ENCODE results near the gene EMID1. TPM values are rescaled to one million over a fixed set of nuclear protein-coding genes. Genes with fewer than 3 reads are reported as not detected.
"Not testable (repeated sequence)": the region's sequence is repeated elsewhere in the genome, so short reads cannot be mapped to it uniquely, and the experiment has no call there.

EMID1 gene
- total RNA-seq, 2 experiments from 2014 or later = 0.14 TPM; not detected in 1

DNA sequence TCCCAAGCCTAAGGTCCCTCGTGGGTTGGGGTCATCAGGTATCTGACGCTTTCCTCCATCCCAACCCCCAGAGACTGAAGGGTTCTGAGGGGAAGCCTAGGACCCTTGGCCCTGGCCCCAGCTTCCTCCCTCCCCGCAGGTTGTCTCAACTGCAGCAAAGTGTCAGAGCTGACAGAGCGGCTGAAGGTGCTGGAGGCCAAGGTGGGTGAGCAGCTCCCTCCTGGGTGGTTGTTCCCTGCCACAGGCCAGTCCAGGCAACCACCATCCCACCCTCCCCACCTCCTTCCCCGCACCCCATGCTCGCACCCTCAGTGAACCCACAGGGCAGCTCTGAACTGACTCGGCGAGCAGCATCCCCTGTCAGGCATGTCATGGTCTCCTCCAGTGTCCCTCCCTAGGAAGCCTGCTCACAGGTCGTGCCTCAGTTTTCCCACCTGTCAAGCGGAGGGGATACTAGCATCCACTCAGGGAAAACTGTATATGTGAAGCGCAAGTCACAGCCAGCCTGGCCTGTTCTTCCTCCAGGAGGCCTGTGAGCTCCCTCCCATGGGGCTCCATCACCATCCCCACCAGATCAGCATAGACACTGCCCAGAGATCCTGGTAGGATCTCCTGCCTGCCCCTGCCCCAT, 20.8 kb downstream of the EMID1 start:
- Mint-ChIP-seq H3K4me3 (no peak overlapping the region), H3K36me3 (ENCODE audit: low read depth) (no peaks in the 10 kb centered on the region), H3K27ac (no peak overlapping the region), H3K27me3 (no peaks in the 10 kb centered on the region), H3K4me1 (ENCODE audit: low read depth) (no peaks in the 10 kb centered on the region), H3K9me3 (no peaks in the 10 kb centered on the region)
- CTCF ChIA-PET = no interaction called here
- no peak for ATAC-seq
- intact Hi-C loops (cut with micrococcal nuclease) = no loop called here
- no peak for DNase-seq
- TF ChIP-seq, protein P1, sequence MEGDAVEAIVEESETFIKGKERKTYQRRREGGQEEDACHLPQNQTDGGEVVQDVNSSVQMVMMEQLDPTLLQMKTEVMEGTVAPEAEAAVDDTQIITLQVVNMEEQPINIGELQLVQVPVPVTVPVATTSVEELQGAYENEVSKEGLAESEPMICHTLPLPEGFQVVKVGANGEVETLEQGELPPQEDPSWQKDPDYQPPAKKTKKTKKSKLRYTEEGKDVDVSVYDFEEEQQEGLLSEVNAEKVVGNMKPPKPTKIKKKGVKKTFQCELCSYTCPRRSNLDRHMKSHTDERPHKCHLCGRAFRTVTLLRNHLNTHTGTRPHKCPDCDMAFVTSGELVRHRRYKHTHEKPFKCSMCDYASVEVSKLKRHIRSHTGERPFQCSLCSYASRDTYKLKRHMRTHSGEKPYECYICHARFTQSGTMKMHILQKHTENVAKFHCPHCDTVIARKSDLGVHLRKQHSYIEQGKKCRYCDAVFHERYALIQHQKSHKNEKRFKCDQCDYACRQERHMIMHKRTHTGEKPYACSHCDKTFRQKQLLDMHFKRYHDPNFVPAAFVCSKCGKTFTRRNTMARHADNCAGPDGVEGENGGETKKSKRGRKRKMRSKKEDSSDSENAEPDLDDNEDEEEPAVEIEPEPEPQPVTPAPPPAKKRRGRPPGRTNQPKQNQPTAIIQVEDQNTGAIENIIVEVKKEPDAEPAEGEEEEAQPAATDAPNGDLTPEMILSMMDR (IDR thresholded peaks at IDR 0.05) = no peak
- POLR2A ChIA-PET = no interaction called here

DNA sequence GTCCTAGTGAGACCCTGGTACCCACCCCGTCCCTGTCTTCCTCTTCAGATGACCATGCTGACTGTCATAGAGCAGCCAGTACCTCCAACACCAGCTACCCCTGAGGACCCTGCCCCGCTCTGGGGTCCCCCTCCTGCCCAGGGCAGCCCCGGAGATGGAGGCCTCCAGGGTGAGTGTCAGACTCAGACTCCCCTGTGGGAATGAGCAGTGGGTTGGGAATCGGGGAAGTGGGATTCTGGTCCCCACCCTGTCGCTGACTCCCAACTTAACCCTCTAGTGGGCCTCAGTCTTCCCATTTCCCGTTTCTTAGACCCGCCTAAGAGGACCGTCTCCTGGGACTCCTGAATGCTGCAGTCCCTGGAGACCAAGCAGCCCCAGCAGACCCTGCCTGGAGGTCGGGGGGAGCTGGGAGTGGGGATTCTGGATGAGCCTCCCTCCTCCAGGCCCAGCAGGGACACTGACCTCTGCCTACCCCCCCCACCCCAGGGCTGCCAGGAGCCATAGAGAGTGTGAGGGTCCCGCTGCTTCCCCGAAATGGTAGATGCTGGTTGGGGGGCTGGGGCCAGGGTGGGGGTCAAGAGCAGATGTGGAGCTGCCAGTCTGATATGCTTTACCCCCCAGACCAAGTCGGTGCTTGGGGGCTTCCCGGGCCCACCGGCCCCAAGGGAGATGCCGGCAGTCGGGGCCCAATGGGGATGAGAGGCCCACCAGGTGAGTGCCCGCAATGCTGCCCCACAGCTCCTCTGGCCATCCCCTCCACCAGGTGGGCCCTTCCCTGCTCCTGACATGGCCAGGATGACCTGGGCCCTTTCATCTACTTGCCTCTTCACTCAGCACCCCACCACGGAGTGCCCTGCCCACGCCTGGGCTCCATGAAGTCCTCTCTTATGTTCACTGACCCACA, 25.5 kb downstream of the EMID1 start:
- Mint-ChIP-seq H3K27ac (no peak overlapping the region), H3K27me3 (no peaks in the 10 kb centered on the region), H3K4me1 (ENCODE audit: low read depth) (no peaks in the 10 kb centered on the region), H3K9me3 (no peaks in the 10 kb centered on the region), H3K36me3 (ENCODE audit: low read depth) (no peaks in the 10 kb centered on the region), H3K4me3 (no peak overlapping the region)
- TF ChIP-seq, protein P1 (IDR thresholded peaks at IDR 0.05) = no peak
- ChIA-PET CTCF (interaction anchor here (0.6 to 2.5 kb wide), 3 partner anchors 14 to 961 kb away, joined by 3 to 14 read pairs (median 3); no protein-coding TSS in a partner anchor), POLR2A (no interaction called here)
- intact Hi-C loops (cut with micrococcal nuclease) = no loop called here
- DNase-seq = no peak
- no peak for ATAC-seq

DNA sequence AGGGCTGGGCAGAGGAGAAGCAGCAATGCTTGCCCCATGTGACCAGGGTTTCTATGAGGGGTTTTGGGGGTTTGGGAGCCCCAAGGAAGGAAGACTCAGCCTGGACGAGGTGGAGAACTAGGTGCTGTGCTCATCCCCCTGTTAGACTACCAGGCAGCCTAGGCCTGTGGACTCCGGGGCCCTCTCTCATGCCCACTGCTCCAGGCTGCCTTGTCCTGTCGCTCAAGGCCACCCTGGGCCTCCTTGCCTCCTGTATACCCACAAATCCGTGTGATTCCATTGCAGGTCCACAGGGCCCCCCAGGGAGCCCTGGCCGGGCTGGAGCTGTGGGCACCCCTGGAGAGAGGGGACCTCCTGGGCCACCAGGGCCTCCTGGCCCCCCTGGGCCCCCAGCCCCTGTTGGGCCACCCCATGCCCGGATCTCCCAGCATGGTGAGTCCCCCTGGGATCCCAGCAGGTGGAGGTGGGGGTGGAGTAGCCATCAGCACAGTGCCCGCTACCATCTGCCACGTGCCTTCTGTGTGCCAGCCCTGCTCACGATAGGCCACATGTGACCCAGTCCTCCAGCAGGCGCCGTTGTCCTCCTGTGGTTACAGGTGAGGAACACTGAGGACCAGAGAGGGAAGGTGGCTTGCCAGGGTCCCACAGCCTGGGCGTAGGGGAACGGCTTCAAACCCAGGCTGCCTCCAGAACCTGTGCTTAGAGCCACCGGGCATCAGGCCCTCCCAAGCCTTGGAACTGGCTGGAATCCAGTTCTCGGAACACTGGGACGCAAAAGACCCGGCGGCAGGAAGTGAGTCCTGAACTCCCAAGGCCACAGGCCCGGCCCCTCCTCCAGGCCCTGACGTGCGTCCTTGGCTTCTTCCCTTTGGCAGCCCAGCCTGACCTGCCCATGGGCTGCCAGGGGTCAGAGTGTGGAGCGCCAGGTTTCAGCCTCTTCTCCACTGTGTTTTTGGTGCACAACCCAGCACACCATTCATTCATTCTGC, 26.6 kb downstream of the EMID1 start:
- DNase-seq = no peak
- no peak overlapping the region for H3K27ac Mint-ChIP-seq
- intact Hi-C loops (cut with micrococcal nuclease) = no loop called here
- no peaks in the 10 kb centered on the region for H3K9me3 Mint-ChIP-seq
- TF ChIP-seq, protein P1 (IDR thresholded peaks at IDR 0.05) = no peak
- no peaks in the 10 kb centered on the region for H3K27me3 Mint-ChIP-seq
- no peaks in the 10 kb centered on the region for H3K36me3 Mint-ChIP-seq (ENCODE audit: low read depth)
- no peaks in the 10 kb centered on the region for H3K4me1 Mint-ChIP-seq (ENCODE audit: low read depth)
- ChIA-PET POLR2A (no interaction called here), CTCF (interaction anchor here (0.6 kb wide), 1 partner anchor 962 kb away, joined by 3 read pairs; no protein-coding TSS in a partner anchor)
- no peak for ATAC-seq
- no peak overlapping the region for H3K4me3 Mint-ChIP-seq

DNA sequence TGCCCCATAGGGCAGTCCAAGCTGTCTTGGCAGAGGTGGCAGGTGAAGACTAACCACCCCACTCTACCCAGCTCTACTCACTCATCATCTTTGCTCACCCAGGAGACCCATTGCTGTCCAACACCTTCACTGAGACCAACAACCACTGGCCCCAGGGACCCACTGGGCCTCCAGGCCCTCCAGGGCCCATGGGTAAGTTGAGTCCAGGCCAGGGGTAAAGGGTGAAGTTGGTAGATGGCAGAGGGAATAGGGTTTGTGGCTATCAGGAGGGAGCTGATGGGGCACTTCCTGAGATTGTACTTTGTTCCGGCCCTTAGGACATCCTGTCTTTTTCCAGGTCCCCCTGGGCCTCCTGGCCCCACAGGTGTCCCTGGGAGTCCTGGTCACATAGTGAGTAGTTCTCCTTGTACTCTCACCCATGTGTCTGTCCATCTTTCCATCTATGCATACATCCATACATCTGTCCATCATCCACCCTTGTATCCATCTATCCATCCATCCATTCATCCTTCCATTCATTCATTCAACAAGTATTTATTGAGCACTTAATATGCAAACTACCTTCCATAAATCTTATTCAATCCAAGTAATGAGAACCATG, 27.7 kb downstream of the EMID1 start:
- Mint-ChIP-seq H3K4me3 (no peak overlapping the region), H3K4me1 (ENCODE audit: low read depth) (no peaks in the 10 kb centered on the region), H3K27ac (no peak overlapping the region), H3K27me3 (no peaks in the 10 kb centered on the region), H3K9me3 (no peaks in the 10 kb centered on the region), H3K36me3 (ENCODE audit: low read depth) (no peaks in the 10 kb centered on the region)
- DNase-seq (no peak), ATAC-seq (no peak)
- intact Hi-C loops (cut with micrococcal nuclease) = no loop called here
- TF ChIP-seq, protein P1 (IDR thresholded peaks at IDR 0.05) = no peak
- CTCF ChIA-PET = no interaction called here
- POLR2A ChIA-PET = no interaction called here

DNA sequence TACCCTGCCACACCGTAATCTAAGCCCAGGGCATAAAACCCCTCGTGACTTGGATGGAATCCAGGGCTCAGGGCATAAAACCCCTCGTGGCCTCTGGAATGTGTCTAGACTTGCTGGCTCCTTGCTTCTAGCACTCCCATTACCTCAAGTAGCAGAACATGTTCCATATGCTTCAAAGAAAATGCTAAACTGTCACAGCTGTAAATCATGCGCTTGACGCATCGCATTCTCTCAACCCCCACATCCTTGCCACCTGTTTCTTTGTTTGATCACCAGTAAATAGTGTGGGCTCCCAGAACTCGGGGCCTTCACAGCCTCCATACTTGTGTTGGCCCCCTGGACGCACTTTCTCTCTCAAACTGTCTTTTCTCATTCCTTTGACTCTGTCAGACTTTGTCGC, 34.8 kb downstream of the EMID1 start:
- DNase-seq; H3K4me3 Mint-ChIP-seq; H3K27ac Mint-ChIP-seq; H3K27me3 Mint-ChIP-seq; H3K4me1 Mint-ChIP-seq (ENCODE audit: low read depth); ATAC-seq; H3K36me3 Mint-ChIP-seq (ENCODE audit: low read depth); intact Hi-C loops (cut with micrococcal nuclease); CTCF ChIA-PET: not testable (repeated sequence)
- H3K9me3 Mint-ChIP-seq = peaks cover 16% of the 10 kb centered on the region
- POLR2A ChIA-PET = interaction anchor here (1.1 kb wide), 1 partner anchor 22 kb away, joined by 3 read pairs; no protein-coding TSS in a partner anchor

Data from activated CD8-positive, alpha-beta T cell treated with anti-CD3 and anti-CD28 coated beads for 36 hours (primary cell).